Endometrial microvascular endothelial cells (primary cell): ENCODE data around the gene CACNA1I. TPM values are rescaled to one million over a fixed set of nuclear protein-coding genes. Genes with fewer than 3 reads are reported as not detected.

Source experiments
- in situ Hi-C: cut with HindIII; loops from 2 replicates; pipeline ENCODE4 v1.10.0; 2017; ENCODE audit warnings: low sequenced_read_pairs, low pct_unique_long_range_greater_than_20kb; ENCODE audit errors: inconsistent ontology term
- total RNA-seq: library from RNA; depleted of rRNA; stranded (reverse); fragments of >200 nt; gene quantifications from one replicate; pipeline ENCODE4 v1.2.3, GENCODE V29; 2015; ENCODE audit errors: inconsistent ontology term

The CACNA1I gene
- total RNA-seq, 1 donor from 2014 or later: not detected

- in situ Hi-C loops: no loop called here
These were observed 84.5 kb downstream of the CACNA1I start for GRCh38 chr22:39655004-39655579.

- in situ Hi-C loops: no loop called here
These were observed 85.3 kb downstream of the CACNA1I start for GRCh38 chr22:39655831-39656230.

- in situ Hi-C loops: no loop called here
These were observed 86.2 kb downstream of the CACNA1I start for GRCh38 chr22:39656495-39657490.

- in situ Hi-C loops: no loop called here
These were observed 87.8 kb downstream of the CACNA1I start for GRCh38 chr22:39658367-39658766.

- in situ Hi-C loops: no loop called here
These were observed 88.4 kb downstream of the CACNA1I start for GRCh38 chr22:39658806-39659463.

- in situ Hi-C loops: no loop called here
These were observed 90.9 kb downstream of the CACNA1I start for GRCh38 chr22:39661501-39661841.

- in situ Hi-C loops: no loop called here
These were observed 91.5 kb downstream of the CACNA1I start for GRCh38 chr22:39661842-39662685.

- in situ Hi-C loops: no loop called here
These were observed 92.1 kb downstream of the CACNA1I start for GRCh38 chr22:39662686-39663052.

- in situ Hi-C loops: no loop called here
These were observed 93.2 kb downstream of the CACNA1I start for GRCh38 chr22:39663751-39664150.

GRCh38 chr22:39664485-39665200, 94.1 kb downstream of the CACNA1I start:
- in situ Hi-C loops: no loop called here

GRCh38 chr22:39665229-39665628, 94.7 kb downstream of the CACNA1I start:
- in situ Hi-C loops: no loop called here

- in situ Hi-C loops: no loop called here
These were observed 95.3 kb downstream of the CACNA1I start for GRCh38 chr22:39665661-39666431.

- in situ Hi-C loops: no loop called here
These were observed 95.9 kb downstream of the CACNA1I start for GRCh38 chr22:39666495-39666894.

- in situ Hi-C loops: no loop called here
These were observed 96.4 kb downstream of the CACNA1I start for GRCh38 chr22:39666926-39667325.

- in situ Hi-C loops: no loop called here
These were observed 98.9 kb downstream of the CACNA1I start for GRCh38 chr22:39669432-39669831.

GRCh38 chr22:39671936-39672335, 101.4 kb downstream of the CACNA1I start:
- in situ Hi-C loops: no loop called here

GRCh38 chr22:39674536-39674935, 104.0 kb downstream of the CACNA1I start:
- in situ Hi-C loops: no loop called here

GRCh38 chr22:39675947-39676346, 105.4 kb downstream of the CACNA1I start:
- in situ Hi-C loops: no loop called here
